Stimulated activated CD8-positive, alpha-beta memory T cell treated with anti-CD3 and anti-CD28 coated beads, Interleukin-12 subunit alpha, Interleukin-12 subunit beta, amount 100 ng/mL, for 1 hour (primary cell): ENCODE results near the gene TNRC18.
"Not testable (repeated sequence)": the region's sequence is repeated elsewhere in the genome, so short reads cannot be mapped to it uniquely, and the experiment has no call there.

ENCODE experiments used
- DNase-seq: peaks from one replicate; pipeline ENCODE4 v3.0.0-alpha.2; 2020; ENCODE audit warnings: low read depth

Gene TNRC18

GRCh38 chr7:5375925-5376324 lies 47.7 kb downstream of the TNRC18 start:
- no peak for DNase-seq

- no peak for DNase-seq
These were observed 49.2 kb downstream of the TNRC18 start for GRCh38 chr7:5374464-5374863.

- no peak for DNase-seq
These were observed 50.3 kb downstream of the TNRC18 start for GRCh38 chr7:5373300-5373699.

GRCh38 chr7:5370454-5371353 lies 52.9 kb downstream of the TNRC18 start:
- no peak for DNase-seq

GRCh38 chr7:5367661-5368060 lies 56.0 kb downstream of the TNRC18 start:
- no peak for DNase-seq

- peak; percentile 57 for DNase-seq
These were observed 57.5 kb downstream of the TNRC18 start for GRCh38 chr7:5365976-5366625.

GRCh38 chr7:5363729-5364128 lies 59.9 kb downstream of the TNRC18 start:
- DNase-seq, result no peak

GRCh38 chr7:5362466-5362865 lies 61.2 kb downstream of the TNRC18 start:
- no peak for DNase-seq

- no peak for DNase-seq
These were observed 62.0 kb downstream of the TNRC18 start for GRCh38 chr7:5361446-5362127.

- DNase-seq, result no peak
These were observed 62.7 kb downstream of the TNRC18 start for GRCh38 chr7:5360971-5361370.

GRCh38 chr7:5360451-5360850 lies 63.2 kb downstream of the TNRC18 start:
- no peak for DNase-seq

GRCh38 chr7:5360021-5360420 lies 63.6 kb downstream of the TNRC18 start:
- DNase-seq, result not testable (repeated sequence)

- DNase-seq, result no peak
These were observed 64.3 kb downstream of the TNRC18 start for GRCh38 chr7:5359344-5359743.

GRCh38 chr7:5357951-5358350 lies 65.7 kb downstream of the TNRC18 start:
- DNase-seq, result no peak

GRCh38 chr7:5356751-5357119 lies 66.9 kb downstream of the TNRC18 start:
- no peak for DNase-seq

GRCh38 chr7:5354460-5355232 lies 69.0 kb downstream of the TNRC18 start:
- DNase-seq, result no peak

- no peak for DNase-seq
These were observed 71.1 kb downstream of the TNRC18 start for GRCh38 chr7:5352440-5353010.

- no peak for DNase-seq
These were observed 71.9 kb downstream of the TNRC18 start for GRCh38 chr7:5351507-5352265.

- no peak for DNase-seq
These were observed 72.8 kb downstream of the TNRC18 start for GRCh38 chr7:5350600-5351385.

- no peak for DNase-seq
These were observed 73.5 kb downstream of the TNRC18 start for GRCh38 chr7:5350174-5350463.
